ENCODE data around the gene NUAK1.

DNA sequence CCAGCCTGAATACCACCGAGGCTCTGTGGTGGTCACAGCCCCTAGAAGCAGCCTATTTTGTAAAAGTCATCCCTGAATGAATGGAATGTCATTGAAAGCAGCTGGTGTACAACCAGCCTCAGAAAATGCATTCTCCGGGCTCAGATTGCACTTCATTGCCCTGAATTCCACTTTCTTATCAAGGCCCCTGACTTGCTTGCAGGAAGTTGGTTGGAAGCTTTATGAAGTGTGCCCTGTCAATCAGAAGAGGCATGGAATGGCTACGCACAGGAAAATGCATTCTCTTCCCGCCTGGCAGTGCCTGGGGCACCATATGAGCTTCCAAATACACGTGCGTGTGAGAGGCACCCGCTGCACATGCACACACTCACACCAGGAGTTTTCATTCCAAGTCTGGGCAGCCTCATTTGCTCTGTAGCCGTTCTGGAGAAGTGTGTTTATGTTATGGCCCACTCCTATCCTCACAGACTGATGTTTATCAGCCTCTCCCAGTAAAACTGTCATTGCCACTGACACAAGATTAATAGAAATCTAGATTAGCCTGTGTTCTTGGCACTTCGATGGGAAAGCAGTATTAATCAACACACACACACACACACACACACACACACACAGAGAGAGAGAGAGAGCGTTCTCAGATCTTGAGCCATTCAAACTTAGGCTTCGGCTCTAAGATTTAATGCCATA lies 63.9 kb downstream of the NUAK1 start:
- TF ChIP-seq CTCF (conservative IDR thresholded peaks at IDR 0.05): no peak
- TF ChIP-seq EZH2 (IDR thresholded peaks at IDR 0.05; ENCODE audit: low read depth): no peak
